Neural progenitor cell (in vitro differentiated cells): ENCODE results near the gene PPAN. TPM values are rescaled to one million over a fixed set of nuclear protein-coding genes. Genes with fewer than 3 reads are reported as not detected.

ENCODE experiments used
- DNase-seq: peaks from one replicate; pipeline ENCODE4 v3.0.0-alpha.2; 2016; ENCODE audit warnings: low spot score
- H2AFZ ChIP-seq: fragments of 200-600 bp; sonication (generic); replicated peaks from 2 replicates; pipeline ENCODE4 v1.6.1; 2016; ENCODE audit warnings: antibody characterized with exemption
- H3F3A ChIP-seq: fragments of 200-600 bp; sonication (generic); 2 replicates; pipeline ENCODE4 v1.6.1; 2016; ENCODE audit warnings: antibody characterized with exemption, low read depth
- H3K27ac ChIP-seq: fragments of 200-600 bp; sonication (generic); 2 replicates; pipeline ENCODE4 v1.5.1; 2016; ENCODE audit warnings: mild to moderate bottlenecking
- H3K27me3 ChIP-seq: fragments of 200-600 bp; sonication (generic); 2 replicates; pipeline ENCODE4 v1.6.1; 2016; ENCODE audit warnings: mild to moderate bottlenecking, moderate library complexity
- H3K36me3 ChIP-seq: fragments of 200-600 bp; sonication (generic); 2 replicates; pipeline ENCODE4 v1.5.1; 2016
- H3K4me1 ChIP-seq: fragments of 200-600 bp; sonication (generic); 2 replicates; pipeline ENCODE4 v1.6.1; 2016; ENCODE audit warnings: mixed run types
- H3K4me2 ChIP-seq: fragments of 200-600 bp; sonication (generic); 2 replicates; pipeline ENCODE4 v1.6.1; 2016
- H3K4me3 ChIP-seq: fragments of 200-600 bp; sonication (generic); 2 replicates; pipeline ENCODE4 v1.5.1; 2016
- H3K79me2 ChIP-seq: fragments of 200-600 bp; sonication (generic); 2 replicates; pipeline ENCODE4 v1.6.1; 2016; ENCODE audit warnings: low read depth
- H3K9ac ChIP-seq: fragments of 200-600 bp; sonication (generic); 2 replicates; pipeline ENCODE4 v1.6.1; 2016
- H3K9me3 ChIP-seq: fragments of 200-600 bp; sonication (generic); 2 replicates; pipeline ENCODE4 v1.5.1; 2016; ENCODE audit warnings: low read depth
- H4K20me1 ChIP-seq: fragments of 200-600 bp; sonication (generic); 2 replicates; pipeline ENCODE4 v1.6.1; 2016; ENCODE audit warnings: low read depth
- H3K27ac Mint-ChIP-seq: 3 replicates; pipeline ENCODE4 v1.8.0; 2021; ENCODE audit warnings: mixed read lengths
- H3K27me3 Mint-ChIP-seq: 2 replicates; pipeline ENCODE4 v1.8.0; 2022; ENCODE audit warnings: low read depth, mild to moderate bottlenecking, inconsistent platforms, moderate library complexity, mixed read lengths; ENCODE audit not compliant: insufficient read depth
- H3K36me3 Mint-ChIP-seq: 3 replicates; pipeline ENCODE4 v1.8.0; 2021; ENCODE audit warnings: mixed read lengths
- H3K4me1 Mint-ChIP-seq: 3 replicates; pipeline ENCODE4 v1.8.0; 2021; ENCODE audit warnings: mixed read lengths
- H3K4me3 Mint-ChIP-seq: 3 replicates; pipeline ENCODE4 v1.8.0; 2021; ENCODE audit warnings: mild to moderate bottlenecking, moderate library complexity, mixed read lengths
- H3K9me3 Mint-ChIP-seq: 3 replicates; pipeline ENCODE4 v1.8.0; 2020; ENCODE audit warnings: mixed read lengths
- CTCF ChIP-seq: fragments of 200-600 bp; sonication (generic); IDR thresholded peaks from 2 replicates; pipeline ENCODE4 v1.5.1; 2017; ENCODE audit warnings: antibody characterized with exemption, mild to moderate bottlenecking
- EZH2 ChIP-seq: fragments of 200-600 bp; sonication (generic); IDR thresholded peaks from 2 replicates; pipeline ENCODE4 v1.6.1; 2017; ENCODE audit warnings: antibody characterized with exemption, mild to moderate bottlenecking, moderate library complexity
- EZH2phosphoT487 ChIP-seq: fragments of 200-600 bp; sonication (generic); IDR thresholded peaks from 2 replicates; pipeline ENCODE4 v1.6.1; 2017; ENCODE audit warnings: antibody characterized with exemption
- total RNA-seq: library from RNA; depleted of rRNA; stranded (reverse); fragments of >200 nt; gene quantifications from 2 replicates; pipeline ENCODE4 v1.2.3, GENCODE V29; 2015; ENCODE audit warnings: low replicate concordance

The PPAN gene
- total RNA-seq, 1 donor from 2014 or later, result 6.6 TPM

DNA sequence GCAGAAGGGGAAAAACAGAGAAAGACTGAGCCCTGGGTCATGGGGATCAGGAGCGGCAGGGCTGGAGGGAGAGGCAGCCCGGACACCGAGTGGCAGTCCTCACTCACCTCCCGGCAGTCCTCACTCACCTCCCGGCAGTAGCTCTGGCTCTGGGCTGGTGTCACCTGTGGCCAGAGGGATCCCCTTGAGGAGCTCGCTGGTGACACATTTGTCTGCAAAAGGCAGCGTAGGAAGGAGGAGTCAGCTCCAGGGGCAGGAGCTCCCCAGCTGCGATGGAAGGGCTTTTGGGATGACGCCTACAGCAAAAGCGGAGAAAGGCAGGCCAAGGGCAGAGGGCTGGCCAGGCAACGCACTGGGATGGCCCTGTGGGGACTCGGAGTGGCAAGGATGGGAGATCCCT is 12.8 kb downstream of the PPAN start:
- no peaks in the 10 kb centered on the region for H3K4me1 ChIP-seq
- peaks cover 3% of the 10 kb centered on the region for H3K27me3 Mint-ChIP-seq
- no peaks in the 10 kb centered on the region for H3K9me3 ChIP-seq
- no peaks in the 10 kb centered on the region for H3K36me3 Mint-ChIP-seq
- peaks cover 10% of the 10 kb centered on the region for H4K20me1 ChIP-seq
- no peaks in the 10 kb centered on the region for H3K9me3 Mint-ChIP-seq
- peaks cover 23% of the 10 kb centered on the region for H3F3A ChIP-seq
- H3K27me3 ChIP-seq, result no peaks in the 10 kb centered on the region
- no peak overlapping the region for H3K27ac Mint-ChIP-seq
- H3K36me3 ChIP-seq, result no peaks in the 10 kb centered on the region
- peaks cover 18% of the 10 kb centered on the region for H3K79me2 ChIP-seq
- no peak overlapping the region for H3K27ac ChIP-seq
- H3K4me2 ChIP-seq, result peak overlapping the region; percentile 100
- H3K4me3 Mint-ChIP-seq, result peak overlapping the region; percentile 95
- TF ChIP-seq EZH2phosphoT487 (no peak), EZH2 (no peak), CTCF (no peak)
- DNase-seq, result no peak
- peak overlapping the region; percentile 88 for H3K4me3 ChIP-seq
- peak overlapping the region; percentile 93 for H3K9ac ChIP-seq
- H2AFZ ChIP-seq, result no peak overlapping the region
- H3K4me1 Mint-ChIP-seq, result peaks cover 7% of the 10 kb centered on the region

DNA sequence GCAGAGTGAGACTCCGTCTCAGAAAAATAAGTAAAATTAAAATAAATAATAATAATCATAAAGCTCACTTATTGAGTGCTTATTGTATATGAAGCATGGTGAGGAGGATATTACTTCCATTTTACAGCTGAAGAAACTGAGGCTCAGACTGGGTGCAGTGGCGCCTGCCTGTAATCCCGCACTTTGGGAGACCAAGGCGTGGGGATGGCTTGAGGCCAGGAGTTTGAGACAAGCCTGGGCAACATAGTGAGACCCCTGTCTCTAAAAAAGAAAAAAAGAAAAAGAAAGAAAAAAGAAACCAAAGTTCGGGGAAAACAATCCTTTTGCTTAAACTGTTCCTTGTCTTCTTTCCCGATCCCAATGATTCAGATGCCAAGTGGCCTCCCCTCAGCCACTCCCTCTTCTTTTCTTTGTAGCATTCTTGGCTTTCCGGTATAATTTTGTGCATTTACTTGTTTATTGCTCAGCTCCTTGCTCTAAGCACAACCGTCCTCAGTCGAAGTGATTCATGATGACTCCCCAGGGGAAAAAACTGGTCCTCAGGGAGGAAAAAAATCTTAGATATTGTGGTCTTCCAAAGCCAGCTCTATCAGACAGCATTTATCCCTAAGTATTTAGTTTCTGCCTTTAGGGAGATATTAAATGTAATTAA is 14.5 kb downstream of the PPAN start:
- peaks cover 18% of the 10 kb centered on the region for H3K79me2 ChIP-seq
- H3K27me3 Mint-ChIP-seq, result peaks cover 2% of the 10 kb centered on the region
- peaks cover 7% of the 10 kb centered on the region for H3K4me1 Mint-ChIP-seq
- H2AFZ ChIP-seq, result no peak overlapping the region
- H3K27ac ChIP-seq, result no peak overlapping the region
- H3K4me3 ChIP-seq, result no peak overlapping the region
- H3K27me3 ChIP-seq, result no peaks in the 10 kb centered on the region
- no peaks in the 10 kb centered on the region for H3K4me1 ChIP-seq
- H3K9ac ChIP-seq, result no peak overlapping the region
- H3K9me3 Mint-ChIP-seq, result no peaks in the 10 kb centered on the region
- H3K36me3 Mint-ChIP-seq, result peaks cover 3% of the 10 kb centered on the region
- H3K4me2 ChIP-seq, result no peak overlapping the region
- H3K27ac Mint-ChIP-seq, result no peak overlapping the region
- H3K4me3 Mint-ChIP-seq, result peak overlapping the region; percentile 38
- TF ChIP-seq EZH2 (no peak), CTCF (no peak), EZH2phosphoT487 (no peak)
- H3F3A ChIP-seq, result peaks cover 20% of the 10 kb centered on the region
- no peak for DNase-seq
- H3K36me3 ChIP-seq, result no peaks in the 10 kb centered on the region
- H4K20me1 ChIP-seq, result peaks cover 10% of the 10 kb centered on the region
- no peaks in the 10 kb centered on the region for H3K9me3 ChIP-seq

- no peaks in the 10 kb centered on the region for H3K27me3 ChIP-seq
- H3K36me3 ChIP-seq, result no peaks in the 10 kb centered on the region
- DNase-seq, result no peak
- no peak overlapping the region for H3K4me3 Mint-ChIP-seq
- H4K20me1 ChIP-seq, result peaks cover 10% of the 10 kb centered on the region
- H3K9ac ChIP-seq, result no peak overlapping the region
- no peak overlapping the region for H2AFZ ChIP-seq
- H3K9me3 Mint-ChIP-seq, result no peaks in the 10 kb centered on the region
- peaks cover 2% of the 10 kb centered on the region for H3K27me3 Mint-ChIP-seq
- H3K27ac Mint-ChIP-seq, result no peak overlapping the region
- H3K27ac ChIP-seq, result no peak overlapping the region
- peaks cover 7% of the 10 kb centered on the region for H3K4me1 Mint-ChIP-seq
- peaks cover 18% of the 10 kb centered on the region for H3K79me2 ChIP-seq
- peaks cover 20% of the 10 kb centered on the region for H3F3A ChIP-seq
- H3K4me2 ChIP-seq, result no peak overlapping the region
- H3K4me3 ChIP-seq, result no peak overlapping the region
- peaks cover 3% of the 10 kb centered on the region for H3K36me3 Mint-ChIP-seq
- no peaks in the 10 kb centered on the region for H3K4me1 ChIP-seq
- TF ChIP-seq EZH2 (no peak), CTCF (no peak), EZH2phosphoT487 (no peak)
- H3K9me3 ChIP-seq, result no peaks in the 10 kb centered on the region
Observed at GRCh38 chr19:10122045-10122444, 15.9 kb downstream of the PPAN start.
